MM.1S (cell line): ENCODE measurements around the gene HELZ2.

Source experiments
- DNase-seq: peaks from one replicate; pipeline ENCODE4 v3.0.0-alpha.2; 2015
- H2AFZ ChIP-seq: fragments of 300-600 bp; sonication (generic); 2 replicates; pipeline ENCODE4 v1.6.0; 2016; ENCODE audit warnings: antibody characterized with exemption, low read length
- H3F3A ChIP-seq: fragments of 300-600 bp; sonication (generic); 2 replicates; pipeline ENCODE4 v1.6.1; 2016; ENCODE audit warnings: mild to moderate bottlenecking, antibody characterized with exemption, low read length, moderate library complexity, mixed read lengths; ENCODE audit not compliant: insufficient read depth
- H3K27ac ChIP-seq: fragments of 300-600 bp; sonication (generic); 2 replicates; pipeline ENCODE4 v1.5.1; 2016; ENCODE audit warnings: mild to moderate bottlenecking, low read length
- H3K27me3 ChIP-seq: fragments of 300-600 bp; sonication (generic); replicated peaks from 2 replicates; pipeline ENCODE4 v1.6.0; 2016; ENCODE audit warnings: low read length; ENCODE audit not compliant: insufficient read depth
- H3K36me3 ChIP-seq: fragments of 300-600 bp; sonication (generic); replicated peaks from 2 replicates; pipeline ENCODE4 v1.6.1; 2016; ENCODE audit warnings: mild to moderate bottlenecking, low read length, mixed read lengths; ENCODE audit not compliant: insufficient read depth
- H3K4me1 ChIP-seq: fragments of 300-600 bp; sonication (generic); 2 replicates; pipeline ENCODE4 v1.6.1; 2016; ENCODE audit warnings: low read length, mixed read lengths
- H3K4me2 ChIP-seq: fragments of 300-600 bp; sonication (generic); 2 replicates; pipeline ENCODE4 v1.6.0; 2016; ENCODE audit warnings: low read depth, low read length
- H3K4me3 ChIP-seq: fragments of 300-600 bp; sonication (generic); 2 replicates; pipeline ENCODE4 v1.5.1; 2016; ENCODE audit warnings: low read length, mixed read lengths
- H3K79me2 ChIP-seq: fragments of 300-600 bp; sonication (generic); 2 replicates; pipeline ENCODE4 v1.6.1; 2016; ENCODE audit warnings: mixed run types, low read length, mixed read lengths
- H3K9ac ChIP-seq: fragments of 300-600 bp; sonication (generic); 2 replicates; pipeline ENCODE4 v1.6.1; 2016; ENCODE audit warnings: low read length, mixed read lengths
- H3K9me2 ChIP-seq: fragments of 300-600 bp; sonication (generic); replicated peaks from 2 replicates; pipeline ENCODE4 v1.6.1; 2016; ENCODE audit warnings: mild to moderate bottlenecking, low read length, mixed read lengths; ENCODE audit not compliant: insufficient read depth
- H3K9me3 ChIP-seq: fragments of 300-600 bp; sonication (generic); replicated peaks from 2 replicates; pipeline ENCODE4 v1.6.1; 2016; ENCODE audit warnings: mild to moderate bottlenecking, low read length, mixed read lengths; ENCODE audit not compliant: insufficient read depth
- H4K20me1 ChIP-seq: fragments of 300-600 bp; sonication (generic); 2 replicates; pipeline ENCODE4 v1.6.1; 2016; ENCODE audit warnings: mild to moderate bottlenecking, low read length, moderate library complexity, mixed read lengths; ENCODE audit not compliant: insufficient read depth
- CTCF ChIP-seq: fragments of 300-600 bp; sonication (generic); IDR thresholded peaks from 2 replicates; pipeline ENCODE4 v1.5.1; 2016; ENCODE audit warnings: antibody characterized with exemption, low read length, mixed read lengths
- EZH2 ChIP-seq: fragments of 300-600 bp; sonication (generic); optimal IDR thresholded peaks from 2 replicates; pipeline ENCODE3; 2017; ENCODE audit warnings: low read depth, mild to moderate bottlenecking, antibody characterized with exemption, low read length, mixed read lengths
- EZH2phosphoT487 ChIP-seq: fragments of 300-600 bp; sonication (generic); IDR thresholded peaks from 2 replicates; pipeline ENCODE4 v1.6.1; 2018; ENCODE audit warnings: antibody characterized with exemption, low read length

The HELZ2 gene

DNA sequence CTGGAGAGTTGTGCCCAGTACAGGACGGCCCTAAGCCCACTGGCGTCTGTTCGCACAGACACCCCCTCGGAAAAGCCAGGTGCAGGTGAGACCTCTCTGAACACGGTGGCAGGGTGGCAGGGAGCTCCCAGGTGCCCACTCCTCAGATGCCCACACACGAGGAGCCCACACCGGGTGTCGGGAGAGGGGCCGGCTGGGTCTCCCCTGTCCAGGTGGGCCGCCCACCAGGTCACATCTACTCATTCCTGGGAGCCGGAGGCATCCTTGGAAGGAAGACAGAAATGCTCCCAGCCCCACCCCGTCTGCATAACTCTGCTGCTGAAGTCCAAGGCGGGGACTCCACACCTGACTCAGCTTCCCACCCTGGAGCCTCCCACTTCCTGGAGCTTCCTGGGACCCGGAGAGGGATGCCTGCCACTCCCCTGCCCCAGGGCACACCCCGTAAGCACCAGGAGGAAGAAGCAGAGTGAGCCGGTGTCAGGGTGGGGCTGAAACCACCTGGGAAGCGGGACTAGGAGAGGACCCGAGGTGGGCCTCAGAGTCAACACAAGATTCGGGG lies 29.0 kb downstream of the HELZ2 start:
- Histone ChIP-seq H3K4me3 (no peak overlapping the region), H3K27ac (no peak overlapping the region), H4K20me1 (no peaks in the 10 kb centered on the region; the same call in 1 of the 2 replicates), H2AFZ (no peak overlapping the region), H3K9ac (no peak overlapping the region), H3K79me2 (no peaks in the 10 kb centered on the region), H3K4me1 (no peaks in the 10 kb centered on the region), H3K27me3 (peaks cover 96% of the 10 kb centered on the region), H3K9me2 (no peaks in the 10 kb centered on the region), H3K4me2 (no peak overlapping the region), H3F3A (no peaks in the 10 kb centered on the region), H3K36me3 (no peaks in the 10 kb centered on the region), H3K9me3 (no peaks in the 10 kb centered on the region)
- TF ChIP-seq EZH2 (no peak), EZH2phosphoT487 (no peak), CTCF (no peak)
- no peak for DNase-seq

GRCh38 chr20:63544241-63544957 lies 29.6 kb downstream of the HELZ2 start:
- H3K9ac ChIP-seq = no peak overlapping the region
- no peaks in the 10 kb centered on the region for H3F3A ChIP-seq
- TF ChIP-seq EZH2phosphoT487 (no peak), EZH2 (no peak), CTCF (no peak)
- H3K27me3 ChIP-seq = peaks cover 96% of the 10 kb centered on the region
- no peak overlapping the region for H3K4me2 ChIP-seq
- H2AFZ ChIP-seq = no peak overlapping the region
- no peaks in the 10 kb centered on the region for H3K9me3 ChIP-seq
- H4K20me1 ChIP-seq = no peaks in the 10 kb centered on the region; the same call in 1 of the 2 replicates
- H3K79me2 ChIP-seq = no peaks in the 10 kb centered on the region
- H3K27ac ChIP-seq = no peak overlapping the region
- no peak for DNase-seq
- no peaks in the 10 kb centered on the region for H3K36me3 ChIP-seq
- no peak overlapping the region for H3K4me3 ChIP-seq
- H3K4me1 ChIP-seq = no peaks in the 10 kb centered on the region
- H3K9me2 ChIP-seq = no peaks in the 10 kb centered on the region

- Histone ChIP-seq H3K36me3 (no peaks in the 10 kb centered on the region), H3K9me3 (no peaks in the 10 kb centered on the region), H3K4me2 (no peak overlapping the region), H2AFZ (no peak overlapping the region), H4K20me1 (no peaks in the 10 kb centered on the region; the same call in 1 of the 2 replicates), H3F3A (no peaks in the 10 kb centered on the region), H3K4me3 (no peak overlapping the region), H3K27ac (no peak overlapping the region), H3K4me1 (no peaks in the 10 kb centered on the region), H3K27me3 (peaks cover 99% of the 10 kb centered on the region), H3K9ac (no peak overlapping the region), H3K9me2 (no peaks in the 10 kb centered on the region), H3K79me2 (no peaks in the 10 kb centered on the region)
- no peak for DNase-seq
- TF ChIP-seq EZH2 (no peak), CTCF (no peak), EZH2phosphoT487 (no peak)
These were observed 30.3 kb downstream of the HELZ2 start for GRCh38 chr20:63543733-63544132.
